GM12878 (cell line): ENCODE measurements around the gene PPP1R2B.

Source experiments
- ETV6 ChIP-seq, 2 experiments: fragments of 450-650 bp in 1 of 2; IDR thresholded peaks in 1 of 2; conservative IDR thresholded peaks in 1 of 2; 2 replicates each; pipeline ENCODE4 v1.6.1; 2014; ENCODE audit warnings: antibody characterized with exemption in 1 of 2, borderline replicate concordance in 1 of 2, low read depth in 1 of 2, mild to moderate bottlenecking in 1 of 2, moderate library complexity in 1 of 2
- POLR2AphosphoS5 ChIP-seq: IDR thresholded peaks from 2 replicates; pipeline ENCODE4 v1.6.1; 2011; ENCODE audit warnings: mild to moderate bottlenecking, low read length, inconsistent platforms

GRCh38 chr5:156800929-156801328 lies 49.2 kb upstream of the PPP1R2B start:
- TF ChIP-seq POLR2AphosphoS5 = no peak
- TF ChIP-seq ETV6 (conservative IDR thresholded peaks at IDR 0.05 in 1 of 2, IDR thresholded peaks at IDR 0.05 in 1 of 2; ENCODE audit: borderline replicate concordance in 1 of 2, low read depth in 1 of 2) = no peak
